Kidney epithelial cell (primary cell): ENCODE measurements around the gene RICTOR. TPM values are rescaled to one million over a fixed set of nuclear protein-coding genes. Genes with fewer than 3 reads are reported as not detected.
A peak's percentile ranks its signal among the peaks of the same experiment; 100 is the strongest.

Source experiments
- DNase-seq: peaks from one replicate; pipeline ENCODE4 v3.0.0-alpha.2; 2010; ENCODE audit warnings: low read depth
- H3K27me3 ChIP-seq: 2 replicates; pipeline ENCODE4 v1.6.0; 2011; ENCODE audit warnings: low read length; ENCODE audit not compliant: control insufficient read depth, insufficient read depth
- H3K36me3 ChIP-seq: 2 replicates; pipeline ENCODE4 v1.5.1; 2011; ENCODE audit warnings: low read length; ENCODE audit not compliant: control insufficient read depth, insufficient read depth
- H3K4me3 ChIP-seq: 2 replicates; pipeline ENCODE4 v1.5.1; 2011; ENCODE audit warnings: low read depth, mild to moderate bottlenecking, control low read depth, low read length
- total RNA-seq: library from RNA; depleted of rRNA; stranded (reverse); fragments of >200 nt; gene quantifications from 2 replicates; pipeline ENCODE4 v1.2.3, GENCODE V29; 2015
- TF ChIP-seq, protein P1 (sequence below): IDR thresholded peaks from 2 replicates; pipeline ENCODE4 v1.5.1; 2011; ENCODE audit warnings: mild to moderate bottlenecking, moderate library complexity, low read length, control low read depth, inconsistent platforms; ENCODE audit not compliant: insufficient read depth, poor library complexity, severe bottlenecking

The RICTOR gene
- total RNA-seq, 1 donor from 2014 or later, result 19.9 TPM

DNA sequence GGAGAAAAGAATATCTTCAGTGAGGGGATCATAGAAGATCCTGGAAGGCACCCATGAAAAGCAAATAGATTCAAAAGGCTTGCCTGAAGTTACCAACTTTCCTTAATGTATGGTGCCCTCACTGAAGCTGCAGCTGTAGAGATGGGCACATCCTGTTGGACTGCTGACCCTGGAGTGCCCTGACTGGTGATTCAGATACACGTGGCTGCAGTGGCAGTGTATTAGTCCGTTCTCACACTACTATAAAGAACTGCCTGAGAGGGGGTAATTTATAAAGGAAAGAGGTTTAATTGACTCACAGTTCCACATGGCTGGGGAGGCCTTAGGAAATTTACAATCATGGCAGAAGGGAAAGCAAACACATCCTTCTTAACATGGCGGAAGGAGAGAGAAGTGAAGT, 148.1 kb downstream of the RICTOR start:
- no peaks in the 10 kb centered on the region for H3K27me3 ChIP-seq
- no peak overlapping the region for H3K4me3 ChIP-seq
- TF ChIP-seq, protein P1, sequence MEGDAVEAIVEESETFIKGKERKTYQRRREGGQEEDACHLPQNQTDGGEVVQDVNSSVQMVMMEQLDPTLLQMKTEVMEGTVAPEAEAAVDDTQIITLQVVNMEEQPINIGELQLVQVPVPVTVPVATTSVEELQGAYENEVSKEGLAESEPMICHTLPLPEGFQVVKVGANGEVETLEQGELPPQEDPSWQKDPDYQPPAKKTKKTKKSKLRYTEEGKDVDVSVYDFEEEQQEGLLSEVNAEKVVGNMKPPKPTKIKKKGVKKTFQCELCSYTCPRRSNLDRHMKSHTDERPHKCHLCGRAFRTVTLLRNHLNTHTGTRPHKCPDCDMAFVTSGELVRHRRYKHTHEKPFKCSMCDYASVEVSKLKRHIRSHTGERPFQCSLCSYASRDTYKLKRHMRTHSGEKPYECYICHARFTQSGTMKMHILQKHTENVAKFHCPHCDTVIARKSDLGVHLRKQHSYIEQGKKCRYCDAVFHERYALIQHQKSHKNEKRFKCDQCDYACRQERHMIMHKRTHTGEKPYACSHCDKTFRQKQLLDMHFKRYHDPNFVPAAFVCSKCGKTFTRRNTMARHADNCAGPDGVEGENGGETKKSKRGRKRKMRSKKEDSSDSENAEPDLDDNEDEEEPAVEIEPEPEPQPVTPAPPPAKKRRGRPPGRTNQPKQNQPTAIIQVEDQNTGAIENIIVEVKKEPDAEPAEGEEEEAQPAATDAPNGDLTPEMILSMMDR, result no peak
- peak; percentile 28 for DNase-seq
- no peaks in the 10 kb centered on the region for H3K36me3 ChIP-seq

DNA sequence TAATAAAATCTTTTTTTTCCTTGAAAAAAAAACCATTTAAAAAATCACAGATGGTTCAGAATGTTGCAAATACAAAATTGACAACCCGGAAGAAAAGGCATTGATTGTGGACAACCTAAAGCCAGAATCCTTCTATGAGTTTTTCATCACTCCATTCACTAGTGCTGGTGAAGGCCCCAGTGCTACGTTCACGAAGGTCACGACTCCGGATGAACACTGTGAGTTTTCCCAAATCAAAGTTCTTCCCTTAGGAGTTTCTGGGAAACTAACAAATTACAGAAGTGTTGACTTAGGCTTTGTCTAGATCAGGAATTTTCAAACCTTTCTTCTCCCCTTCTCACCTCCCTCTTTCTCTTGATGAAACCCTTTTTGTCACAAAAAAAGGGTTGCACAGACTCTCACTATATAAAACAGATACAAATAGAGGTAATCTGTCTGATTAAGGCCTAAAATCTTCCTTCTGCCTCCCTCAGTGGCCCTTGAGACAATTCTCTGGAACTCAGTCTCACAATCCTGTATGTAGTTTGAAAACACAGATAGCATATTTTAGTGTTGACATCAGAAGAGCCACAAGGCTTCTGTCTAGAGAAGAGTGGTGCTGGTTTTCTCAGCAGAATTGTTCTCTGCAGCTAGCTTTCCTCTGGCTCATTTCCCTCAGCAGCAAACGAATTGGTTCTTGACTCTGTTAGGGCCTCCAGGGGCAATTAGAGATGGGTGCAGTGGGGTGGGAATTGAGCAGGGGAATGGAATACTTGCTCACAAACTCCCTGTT, 148.9 kb downstream of the RICTOR start:
- TF ChIP-seq, protein P1, result no peak
- H3K36me3 ChIP-seq, result no peaks in the 10 kb centered on the region
- H3K27me3 ChIP-seq, result no peaks in the 10 kb centered on the region
- DNase-seq, result peak; percentile 16
- H3K4me3 ChIP-seq, result no peak overlapping the region

DNA sequence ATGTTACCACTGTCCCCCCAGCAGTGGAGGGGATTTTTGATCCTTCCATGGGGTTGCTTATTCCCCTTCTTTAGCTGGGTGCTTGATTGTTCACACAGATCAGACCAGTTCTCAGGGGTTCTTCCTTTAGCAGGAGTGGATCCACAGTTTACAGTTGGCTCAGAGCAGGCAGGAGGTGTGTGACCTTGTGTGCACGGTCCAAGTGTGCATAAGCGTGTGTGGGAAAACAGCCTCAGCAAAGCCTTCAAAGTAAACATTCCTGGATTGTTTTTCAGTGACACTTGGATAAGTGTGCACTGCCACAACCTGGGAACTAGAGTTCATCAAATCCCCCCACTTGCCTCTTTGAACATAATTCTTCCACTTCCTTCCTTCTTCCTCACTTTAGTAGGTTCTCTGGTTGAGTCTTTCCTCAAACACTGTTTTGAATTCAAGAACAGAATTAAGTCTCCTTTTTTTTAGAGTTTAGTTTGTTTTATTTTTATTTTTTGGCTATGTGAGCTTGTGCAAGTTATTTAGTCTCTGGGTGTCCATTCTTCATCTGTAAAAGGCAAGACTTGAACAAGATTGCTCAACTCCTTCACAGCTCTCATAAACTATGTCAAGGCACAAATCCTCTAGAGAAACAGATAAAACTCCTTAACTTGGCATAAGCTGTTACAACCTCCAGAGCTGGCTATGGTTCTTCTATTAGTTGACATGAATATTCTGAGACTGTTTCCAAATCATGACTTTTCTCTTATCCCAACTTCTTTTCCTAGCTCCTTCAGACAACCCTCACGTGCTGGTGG, 150.3 kb downstream of the RICTOR start:
- Histone ChIP-seq H3K4me3 (no peak overlapping the region), H3K36me3 (no peaks in the 10 kb centered on the region), H3K27me3 (no peaks in the 10 kb centered on the region)
- no peak for DNase-seq
- TF ChIP-seq, protein P1, result no peak

DNA sequence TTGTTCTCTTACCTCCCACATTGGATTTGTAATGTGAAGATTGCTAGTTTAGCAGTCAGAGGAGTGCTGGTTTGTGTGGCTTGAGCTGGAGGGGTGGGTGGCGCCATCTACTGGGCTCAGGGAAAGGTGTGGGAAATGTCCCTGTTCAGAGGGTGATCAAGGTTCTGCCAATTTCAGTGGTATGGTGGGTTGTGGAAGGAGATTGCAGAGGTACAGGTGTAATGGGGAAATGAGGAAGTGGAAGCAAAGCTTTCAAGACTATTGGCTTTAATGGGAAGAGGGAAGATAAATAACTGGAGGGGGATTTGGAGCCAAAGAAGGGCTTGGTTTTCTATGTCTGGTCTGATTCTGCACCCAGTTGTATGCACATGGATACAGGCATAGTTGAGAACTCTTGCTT, 152.0 kb downstream of the RICTOR start:
- DNase-seq, result peak; percentile 4
- Histone ChIP-seq H3K27me3 (no peaks in the 10 kb centered on the region), H3K4me3 (no peak overlapping the region), H3K36me3 (no peaks in the 10 kb centered on the region)
- TF ChIP-seq, protein P1, result peak; percentile 82

DNA sequence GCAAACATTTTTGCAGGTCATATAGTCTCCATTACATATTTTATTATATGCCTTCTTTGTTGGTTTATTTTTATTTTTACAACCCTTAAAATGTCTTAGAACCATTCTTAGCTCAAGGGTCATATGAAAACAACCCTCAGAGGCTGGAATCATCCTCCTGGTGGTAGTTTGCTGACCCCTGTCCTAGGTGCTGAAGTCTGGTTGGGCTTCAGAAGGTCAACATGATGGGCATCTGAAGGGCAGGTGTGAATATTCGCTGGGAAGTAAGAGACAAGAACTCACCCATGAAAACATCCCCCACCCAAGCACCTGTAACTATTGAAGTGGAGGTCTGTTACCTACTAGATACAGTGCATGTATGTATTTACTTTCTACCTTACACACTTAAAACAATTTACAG, 153.0 kb downstream of the RICTOR start:
- Histone ChIP-seq H3K4me3 (no peak overlapping the region), H3K27me3 (no peaks in the 10 kb centered on the region), H3K36me3 (no peaks in the 10 kb centered on the region)
- DNase-seq, result no peak
- TF ChIP-seq, protein P1, result no peak
